ENCODE data around the gene OXTR.

The OXTR gene

DNA sequence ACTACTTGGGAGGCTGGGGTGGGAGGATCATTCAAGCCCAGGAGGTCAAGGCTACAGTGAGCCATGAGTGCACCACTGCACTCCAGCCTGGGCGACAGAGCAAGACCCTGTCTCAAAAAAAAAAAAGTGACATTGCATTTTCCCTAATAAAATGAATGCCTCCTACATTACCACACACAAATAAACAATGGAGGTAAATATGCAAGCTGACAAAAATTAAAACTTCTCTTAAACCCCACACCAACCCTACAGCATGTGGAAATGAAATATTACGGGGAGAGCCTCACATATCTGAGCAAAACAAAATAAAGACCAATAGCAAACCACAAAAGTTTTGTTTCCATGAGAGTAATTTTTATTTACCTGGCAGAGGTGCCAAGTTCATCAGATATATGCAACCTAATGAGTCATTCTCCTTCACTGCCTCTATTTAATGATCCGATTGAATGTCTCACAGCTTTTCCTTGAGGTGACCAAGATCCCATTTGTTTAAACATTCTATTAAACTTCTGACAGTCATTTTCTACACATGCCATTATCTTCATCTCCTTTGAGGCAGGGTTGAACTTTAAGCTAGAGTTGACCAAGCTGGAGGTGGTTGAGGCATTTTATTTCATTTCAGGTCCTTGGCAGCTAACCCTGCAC lies 45.2 kb downstream of the OXTR start:
- TF ChIP-seq, protein P1, sequence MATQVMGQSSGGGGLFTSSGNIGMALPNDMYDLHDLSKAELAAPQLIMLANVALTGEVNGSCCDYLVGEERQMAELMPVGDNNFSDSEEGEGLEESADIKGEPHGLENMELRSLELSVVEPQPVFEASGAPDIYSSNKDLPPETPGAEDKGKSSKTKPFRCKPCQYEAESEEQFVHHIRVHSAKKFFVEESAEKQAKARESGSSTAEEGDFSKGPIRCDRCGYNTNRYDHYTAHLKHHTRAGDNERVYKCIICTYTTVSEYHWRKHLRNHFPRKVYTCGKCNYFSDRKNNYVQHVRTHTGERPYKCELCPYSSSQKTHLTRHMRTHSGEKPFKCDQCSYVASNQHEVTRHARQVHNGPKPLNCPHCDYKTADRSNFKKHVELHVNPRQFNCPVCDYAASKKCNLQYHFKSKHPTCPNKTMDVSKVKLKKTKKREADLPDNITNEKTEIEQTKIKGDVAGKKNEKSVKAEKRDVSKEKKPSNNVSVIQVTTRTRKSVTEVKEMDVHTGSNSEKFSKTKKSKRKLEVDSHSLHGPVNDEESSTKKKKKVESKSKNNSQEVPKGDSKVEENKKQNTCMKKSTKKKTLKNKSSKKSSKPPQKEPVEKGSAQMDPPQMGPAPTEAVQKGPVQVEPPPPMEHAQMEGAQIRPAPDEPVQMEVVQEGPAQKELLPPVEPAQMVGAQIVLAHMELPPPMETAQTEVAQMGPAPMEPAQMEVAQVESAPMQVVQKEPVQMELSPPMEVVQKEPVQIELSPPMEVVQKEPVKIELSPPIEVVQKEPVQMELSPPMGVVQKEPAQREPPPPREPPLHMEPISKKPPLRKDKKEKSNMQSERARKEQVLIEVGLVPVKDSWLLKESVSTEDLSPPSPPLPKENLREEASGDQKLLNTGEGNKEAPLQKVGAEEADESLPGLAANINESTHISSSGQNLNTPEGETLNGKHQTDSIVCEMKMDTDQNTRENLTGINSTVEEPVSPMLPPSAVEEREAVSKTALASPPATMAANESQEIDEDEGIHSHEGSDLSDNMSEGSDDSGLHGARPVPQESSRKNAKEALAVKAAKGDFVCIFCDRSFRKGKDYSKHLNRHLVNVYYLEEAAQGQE (IDR thresholded peaks at IDR 0.05; ENCODE audit: insufficient read depth in 1 of 2, low read depth in 2 of 2, low read length in 2 of 2) = no peak
- TF ChIP-seq POLR2AphosphoS5 (IDR thresholded peaks at IDR 0.05; ENCODE audit: low read depth, low read length) (no peak), TAF1 (IDR thresholded peaks at IDR 0.05; ENCODE audit: borderline replicate concordance, insufficient read depth, low read length) (no peak), FOXP2 (optimal IDR thresholded peaks at IDR 0.05; ENCODE audit: borderline replicate concordance, extremely low read depth, extremely low read length, insufficient read depth) (no peak), SIN3A (IDR thresholded peaks at IDR 0.05; ENCODE audit: borderline replicate concordance, insufficient read depth, low read length) (no peak)

DNA sequence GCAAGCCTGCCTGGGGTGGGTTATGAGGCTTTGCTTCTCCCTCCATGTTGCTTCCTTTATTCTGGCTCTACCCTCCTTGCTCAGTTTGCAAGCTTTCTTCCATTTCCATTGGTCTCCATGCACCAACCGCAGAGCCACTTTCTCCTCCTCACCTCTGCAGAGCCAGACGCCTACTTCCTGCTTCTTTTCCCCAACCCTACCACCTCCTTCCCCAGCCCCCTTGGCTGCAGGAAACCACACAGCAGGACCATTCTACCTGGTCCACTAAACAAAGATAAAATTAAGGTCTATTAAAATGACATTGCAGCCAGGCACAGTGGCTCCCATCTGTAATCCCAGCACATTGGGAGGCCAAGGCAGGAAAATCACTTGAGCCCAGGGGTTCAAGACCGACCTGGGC lies 45.8 kb downstream of the OXTR start:
- TF ChIP-seq POLR2AphosphoS5 (IDR thresholded peaks at IDR 0.05; ENCODE audit: low read depth, low read length) (no peak), TAF1 (IDR thresholded peaks at IDR 0.05; ENCODE audit: borderline replicate concordance, insufficient read depth, low read length) (no peak), SIN3A (IDR thresholded peaks at IDR 0.05; ENCODE audit: borderline replicate concordance, insufficient read depth, low read length) (no peak), FOXP2 (optimal IDR thresholded peaks at IDR 0.05; ENCODE audit: borderline replicate concordance, extremely low read depth, extremely low read length, insufficient read depth) (no peak)
- TF ChIP-seq, protein P1 (IDR thresholded peaks at IDR 0.05; ENCODE audit: insufficient read depth in 1 of 2, low read depth in 2 of 2, low read length in 2 of 2) = no peak

DNA sequence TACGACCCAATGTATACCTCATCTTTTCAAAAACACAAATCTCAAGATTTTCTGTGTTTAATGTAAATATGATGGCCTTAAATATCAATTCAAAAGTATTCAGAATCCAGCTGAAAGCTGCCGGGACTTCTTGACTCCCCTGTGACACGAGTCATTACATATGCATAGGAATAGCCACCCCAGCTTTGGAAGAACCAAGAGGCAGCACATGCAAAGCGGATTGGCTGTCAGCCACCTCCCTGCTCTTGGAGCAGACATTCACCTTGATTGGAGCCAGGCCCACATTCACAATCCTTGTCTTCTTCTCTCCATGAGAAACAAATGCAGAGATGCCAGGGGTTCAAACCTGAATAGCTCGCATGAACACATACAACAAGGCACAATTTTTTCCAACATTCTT lies 46.6 kb downstream of the OXTR start:
- TF ChIP-seq FOXP2 (optimal IDR thresholded peaks at IDR 0.05; ENCODE audit: borderline replicate concordance, extremely low read depth, extremely low read length, insufficient read depth) (no peak), POLR2AphosphoS5 (IDR thresholded peaks at IDR 0.05; ENCODE audit: low read depth, low read length) (no peak), TAF1 (IDR thresholded peaks at IDR 0.05; ENCODE audit: borderline replicate concordance, insufficient read depth, low read length) (no peak), SIN3A (IDR thresholded peaks at IDR 0.05; ENCODE audit: borderline replicate concordance, insufficient read depth, low read length) (no peak)
- TF ChIP-seq, protein P1 (IDR thresholded peaks at IDR 0.05; ENCODE audit: insufficient read depth in 1 of 2, low read depth in 2 of 2, low read length in 2 of 2) = no peak

DNA sequence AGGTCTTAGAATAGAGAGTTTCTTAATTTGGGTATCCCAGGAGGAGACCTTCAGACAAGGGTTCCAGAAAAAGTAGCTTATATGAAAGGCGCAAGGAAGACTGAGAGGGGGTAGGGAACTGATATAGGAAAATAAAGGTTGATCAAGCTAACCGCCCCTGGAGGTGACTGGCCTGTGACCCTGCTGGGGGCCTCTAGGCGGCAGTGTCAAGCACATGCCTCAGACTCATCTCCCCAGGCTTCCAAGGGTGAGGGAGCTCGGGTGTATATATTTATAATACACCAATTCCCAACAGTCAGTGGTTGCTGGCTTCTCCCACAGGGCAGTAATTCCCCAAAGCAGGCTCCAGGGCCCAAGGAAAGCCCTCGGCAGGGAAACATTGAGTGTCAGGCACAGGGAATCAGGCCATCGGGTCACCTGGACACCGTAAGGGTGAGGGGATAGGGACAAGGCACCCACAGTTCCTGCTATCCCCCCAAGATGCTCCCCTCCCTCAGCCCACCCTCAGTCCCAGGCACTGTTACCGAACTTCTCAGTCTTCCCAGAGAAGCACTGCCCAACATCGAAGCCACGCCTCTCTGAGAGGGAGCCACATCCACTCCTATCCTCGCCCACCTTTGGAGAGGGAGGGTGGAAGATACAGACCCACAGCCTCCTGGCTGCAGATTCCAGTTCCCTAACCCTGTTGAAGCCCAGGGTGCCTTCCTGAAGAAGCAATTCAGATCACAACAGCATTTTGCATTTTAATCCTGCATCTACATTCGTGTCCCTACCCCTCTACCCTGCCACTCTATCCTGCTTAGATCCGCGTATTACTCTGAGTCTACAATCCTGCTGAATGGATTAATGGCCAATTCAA lies 55.3 kb downstream of the OXTR start:
- no peak for TF ChIP-seq FOXP2 (optimal IDR thresholded peaks at IDR 0.05; ENCODE audit: borderline replicate concordance, extremely low read depth, extremely low read length, insufficient read depth)
- TF ChIP-seq, protein P1 (IDR thresholded peaks at IDR 0.05; ENCODE audit: insufficient read depth in 1 of 2, low read depth in 2 of 2, low read length in 2 of 2) = no peak
